Neural cell (in vitro differentiated cells): ENCODE measurements around the gene RAD9B. TPM values are rescaled to one million over a fixed set of nuclear protein-coding genes. Genes with fewer than 3 reads are reported as not detected.
"Not testable (repeated sequence)": the region's sequence is repeated elsewhere in the genome, so short reads cannot be mapped to it uniquely, and the experiment has no call there.

Source experiments
- H2AFZ ChIP-seq: fragments of 200-600, 300-800 bp; sonication (generic), shearing (Covaris generic); 2 replicates; pipeline ENCODE4 v1.6.0; 2014; ENCODE audit warnings: low read depth, mild to moderate bottlenecking, antibody characterized with exemption, low read length, moderate library complexity
- H3F3A ChIP-seq: fragments of 200-600 bp; shearing (Covaris generic); 2 replicates; pipeline ENCODE4 v1.6.1; 2016; ENCODE audit warnings: mild to moderate bottlenecking, moderate library complexity, mixed read lengths, antibody characterized with exemption, low read length; ENCODE audit not compliant: insufficient read depth, poor library complexity, severe bottlenecking
- H3K27ac ChIP-seq: fragments of 200-600, 300-800 bp; sonication (generic), shearing (Covaris generic); 2 replicates; pipeline ENCODE4 v1.5.1; 2014; ENCODE audit warnings: mild to moderate bottlenecking, low read length, moderate library complexity
- H3K27me3 ChIP-seq: fragments of 300-800, 200-600 bp; sonication (generic), shearing (Covaris generic); 2 replicates; pipeline ENCODE4 v1.6.0; 2014; ENCODE audit warnings: mild to moderate bottlenecking, low read depth, low read length, moderate library complexity; ENCODE audit not compliant: insufficient read depth
- H3K36me3 ChIP-seq: fragments of 300-800, 200-600 bp; sonication (generic), shearing (Covaris generic); 2 replicates; pipeline ENCODE4 v1.5.1; 2014; ENCODE audit warnings: mild to moderate bottlenecking, antibody characterized with exemption, low read length, moderate library complexity; ENCODE audit not compliant: insufficient read depth
- H3K4me2 ChIP-seq: fragments of 300-800, 200-600 bp; sonication (generic), shearing (Covaris generic); 2 replicates; pipeline ENCODE4 v1.6.0; 2014; ENCODE audit warnings: mild to moderate bottlenecking, low read length
- H3K4me3 ChIP-seq: fragments of 300-800, 200-600 bp; sonication (generic), shearing (Covaris generic); 2 replicates; pipeline ENCODE4 v1.5.1; 2014; ENCODE audit warnings: mild to moderate bottlenecking, low read length, moderate library complexity
- H3K79me2 ChIP-seq: fragments of 200-600 bp; shearing (Covaris generic); replicated peaks from 2 replicates; pipeline ENCODE4 v1.6.0; 2014; ENCODE audit warnings: mild to moderate bottlenecking, low read length, moderate library complexity; ENCODE audit not compliant: insufficient read depth
- H3K9ac ChIP-seq: fragments of 300-800, 200-600 bp; sonication (generic), shearing (Covaris generic); 2 replicates; pipeline ENCODE4 v1.6.1; 2016; ENCODE audit warnings: mild to moderate bottlenecking, low read length, mixed read lengths
- H3K9me2 ChIP-seq: fragments of 200-600 bp; shearing (Covaris generic); 2 replicates; pipeline ENCODE4 v1.6.1; 2016; ENCODE audit warnings: mild to moderate bottlenecking, low read length, mixed read lengths; ENCODE audit not compliant: insufficient read depth
- H3K9me3 ChIP-seq: fragments of 200-600, 300-800 bp; sonication (generic), shearing (Covaris generic); 2 replicates; pipeline ENCODE4 v1.6.1; 2016; ENCODE audit warnings: mild to moderate bottlenecking, mixed run types, low read length, moderate library complexity, mixed read lengths
- H4K20me1 ChIP-seq: fragments of 200-600 bp; shearing (Covaris generic); 2 replicates; pipeline ENCODE4 v1.6.1; 2016; ENCODE audit warnings: mild to moderate bottlenecking, mixed run types; ENCODE audit not compliant: insufficient read depth
- CTCF ChIP-seq: fragments of 450-650 bp; IDR thresholded peaks from 2 replicates; pipeline ENCODE4 v1.5.1; 2014; ENCODE audit warnings: antibody characterized with exemption, mild to moderate bottlenecking, moderate library complexity; ENCODE audit not compliant: poor library complexity, severe bottlenecking
- EP300 ChIP-seq: fragments of 450-650 bp; conservative IDR thresholded peaks from 2 replicates; pipeline ENCODE4 v1.6.1; 2014; ENCODE audit warnings: antibody characterized with exemption, mild to moderate bottlenecking, moderate library complexity; ENCODE audit not compliant: poor library complexity, severe bottlenecking
- EZH2 ChIP-seq: fragments of 200-600, 300-800 bp; shearing (Covaris generic), sonication (generic); IDR thresholded peaks from 2 replicates; pipeline ENCODE4 v1.6.1; 2014; ENCODE audit warnings: antibody characterized with exemption, low read length, borderline replicate concordance, mild to moderate bottlenecking; ENCODE audit not compliant: insufficient read depth, poor library complexity, severe bottlenecking
- MXI1 ChIP-seq: fragments of 450-650 bp; conservative IDR thresholded peaks from 2 replicates; pipeline ENCODE4 v1.6.1; 2014; ENCODE audit warnings: antibody characterized with exemption, mild to moderate bottlenecking; ENCODE audit not compliant: poor library complexity, severe bottlenecking
- POLR2AphosphoS5 ChIP-seq: IDR thresholded peaks from 2 replicates; pipeline ENCODE4 v1.6.1; 2012
- RAD21 ChIP-seq: fragments of 450-650 bp; conservative IDR thresholded peaks from 2 replicates; pipeline ENCODE4 v1.6.1; 2014; ENCODE audit warnings: antibody characterized with exemption, mild to moderate bottlenecking, moderate library complexity
- REST ChIP-seq: IDR thresholded peaks from 2 replicates; pipeline ENCODE4 v1.6.1; 2012; ENCODE audit warnings: borderline replicate concordance
- SMC3 ChIP-seq: fragments of 450-650 bp; conservative IDR thresholded peaks from 2 replicates; pipeline ENCODE4 v1.6.1; 2014; ENCODE audit warnings: antibody characterized with exemption, mild to moderate bottlenecking, moderate library complexity; ENCODE audit not compliant: poor library complexity
- TAF1 ChIP-seq: IDR thresholded peaks from 2 replicates; pipeline ENCODE4 v1.6.1; 2012; ENCODE audit warnings: low read depth
- polyA plus RNA-seq: library from polyadenylated mRNA; depleted of rRNA; stranded (reverse); fragments of >200 nt; gene quantifications from 2 replicates; pipeline ENCODE4 v1.2.3, GENCODE V29; 2014

RAD9B gene
- polyA plus RNA-seq, 1 donor from 2014 or later: 0.90 TPM

GRCh38 chr12:110458756-110459155 is 43.4 kb upstream of the RAD9B start:
- Histone ChIP-seq H3K4me2 (no peak overlapping the region), H3K27me3 (no peaks in the 10 kb centered on the region), H3F3A (no peaks in the 10 kb centered on the region), H3K36me3 (no peaks in the 10 kb centered on the region), H2AFZ (no peak overlapping the region), H3K9me3 (no peaks in the 10 kb centered on the region), H4K20me1 (no peaks in the 10 kb centered on the region), H3K9me2 (no peaks in the 10 kb centered on the region), H3K27ac (no peak overlapping the region), H3K9ac (no peak overlapping the region), H3K79me2 (no peaks in the 10 kb centered on the region), H3K4me3 (no peak overlapping the region)
- TF ChIP-seq EP300 (no peak), CTCF (no peak), MXI1 (no peak), REST (no peak), TAF1 (no peak), SMC3 (no peak), EZH2 (no peak), RAD21 (no peak), POLR2AphosphoS5 (no peak)

- H4K20me1 ChIP-seq, H3K27ac ChIP-seq, H3K36me3 ChIP-seq, H2AFZ ChIP-seq, H3K4me3 ChIP-seq, H3K9ac ChIP-seq, H3K9me3 ChIP-seq, H3K9me2 ChIP-seq, H3K27me3 ChIP-seq, H3F3A ChIP-seq, H3K4me2 ChIP-seq, H3K79me2 ChIP-seq: not testable (repeated sequence)
Observed at GRCh38 chr12:110461189-110461588, 40.9 kb upstream of the RAD9B start.

- Histone ChIP-seq H3F3A (no peaks in the 10 kb centered on the region), H3K4me3 (no peak overlapping the region), H3K4me2 (no peak overlapping the region), H3K27ac (no peak overlapping the region), H3K9me3 (no peaks in the 10 kb centered on the region), H3K79me2 (peaks cover 14% of the 10 kb centered on the region), H4K20me1 (no peaks in the 10 kb centered on the region), H3K9me2 (no peaks in the 10 kb centered on the region), H2AFZ (no peak overlapping the region), H3K9ac (no peak overlapping the region), H3K27me3 (no peaks in the 10 kb centered on the region), H3K36me3 (no peaks in the 10 kb centered on the region)
- TF ChIP-seq TAF1 (no peak), EP300 (no peak), MXI1 (no peak), CTCF (no peak), POLR2AphosphoS5 (no peak), EZH2 (no peak), REST (no peak), RAD21 (no peak), SMC3 (no peak)
Observed at GRCh38 chr12:110465024-110465423, 37.1 kb upstream of the RAD9B start.
